ENCODE results near the gene WDR86. TPM values are rescaled to one million over a fixed set of nuclear protein-coding genes. Genes with fewer than 3 reads are reported as not detected.

The WDR86 gene
- total RNA-seq, 2 experiments from 2014 or later: 2.1 to 4.0 TPM

GRCh38 chr7:151404216-151405011 is 5.4 kb downstream of the WDR86 start:
- Mint-ChIP-seq H3K27ac (no peak overlapping the region), H3K27me3 (peaks cover 17% of the 10 kb centered on the region), H3K9me3 (no peaks in the 10 kb centered on the region), H3K4me1 (peaks cover 9% of the 10 kb centered on the region), H3K36me3 (no peaks in the 10 kb centered on the region), H3K4me3 (no peak overlapping the region)
- ATAC-seq (ENCODE audit: low read depth): no peak
- no peak for DNase-seq
- POLR2A ChIA-PET: no interaction called here

- POLR2A ChIA-PET: no interaction called here
- H3K36me3 Mint-ChIP-seq: no peaks in the 10 kb centered on the region
- H3K4me3 Mint-ChIP-seq: no peak overlapping the region
- ATAC-seq (ENCODE audit: low read depth) (no peak), DNase-seq (no peak)
- no peak overlapping the region for H3K27ac Mint-ChIP-seq
- H3K4me1 Mint-ChIP-seq: peaks cover 7% of the 10 kb centered on the region
- H3K9me3 Mint-ChIP-seq: no peaks in the 10 kb centered on the region
- H3K27me3 Mint-ChIP-seq: peaks cover 14% of the 10 kb centered on the region
Measured at GRCh38 chr7:151403764-151404163, 6.1 kb downstream of the WDR86 start.

- Mint-ChIP-seq H3K27ac (peak overlapping the region; percentile 54), H3K4me1 (peaks cover 11% of the 10 kb centered on the region), H3K9me3 (peaks cover 5% of the 10 kb centered on the region), H3K36me3 (no peaks in the 10 kb centered on the region), H3K4me3 (no peak overlapping the region), H3K27me3 (peaks cover 4% of the 10 kb centered on the region)
- POLR2A ChIA-PET: no interaction called here
- ATAC-seq (ENCODE audit: low read depth): no peak
- DNase-seq: no peak
Measured at GRCh38 chr7:151402029-151402835, 7.6 kb downstream of the WDR86 start.

GRCh38 chr7:151400626-151401315 is 9.1 kb downstream of the WDR86 start:
- no peaks in the 10 kb centered on the region for H3K36me3 Mint-ChIP-seq
- ATAC-seq (ENCODE audit: low read depth) (no peak), DNase-seq (no peak)
- POLR2A ChIA-PET: no interaction called here
- H3K27ac Mint-ChIP-seq: no peak overlapping the region
- H3K27me3 Mint-ChIP-seq: peaks cover 2% of the 10 kb centered on the region
- no peak overlapping the region for H3K4me3 Mint-ChIP-seq
- peaks cover 11% of the 10 kb centered on the region for H3K4me1 Mint-ChIP-seq
- peaks cover 5% of the 10 kb centered on the region for H3K9me3 Mint-ChIP-seq

- POLR2A ChIA-PET: interaction anchor here (0.5 kb wide), 1 partner anchor 46 kb away, joined by 5 read pairs; no protein-coding TSS in a partner anchor
- no peaks in the 10 kb centered on the region for H3K36me3 Mint-ChIP-seq
Measured at GRCh38 chr7:151399906-151400305, 9.9 kb downstream of the WDR86 start.

GRCh38 chr7:151399305-151399601 is 10.6 kb downstream of the WDR86 start:
- POLR2A ChIA-PET: no interaction called here
- peaks cover 11% of the 10 kb centered on the region for H3K4me1 Mint-ChIP-seq
- no peak overlapping the region for H3K4me3 Mint-ChIP-seq
- no peak for ATAC-seq (ENCODE audit: low read depth)
- peaks cover 2% of the 10 kb centered on the region for H3K27me3 Mint-ChIP-seq
- no peak overlapping the region for H3K27ac Mint-ChIP-seq
- H3K9me3 Mint-ChIP-seq: peaks cover 5% of the 10 kb centered on the region
- no peaks in the 10 kb centered on the region for H3K36me3 Mint-ChIP-seq
- no peak for DNase-seq

More at GRCh38 chr7:151399906-151400305, 9.9 kb downstream of the WDR86 start:
- peaks cover 5% of the 10 kb centered on the region for H3K9me3 Mint-ChIP-seq
- ATAC-seq (ENCODE audit: low read depth) (no peak), DNase-seq (no peak)
- H3K4me1 Mint-ChIP-seq: peaks cover 11% of the 10 kb centered on the region
- H3K27ac Mint-ChIP-seq: no peak overlapping the region
- peaks cover 2% of the 10 kb centered on the region for H3K27me3 Mint-ChIP-seq
- H3K4me3 Mint-ChIP-seq: no peak overlapping the region

GRCh38 chr7:151398446-151399304 is 11.2 kb downstream of the WDR86 start:
- H3K4me1 Mint-ChIP-seq: peaks cover 8% of the 10 kb centered on the region
- no peaks in the 10 kb centered on the region for H3K36me3 Mint-ChIP-seq
- H3K9me3 Mint-ChIP-seq: peaks cover 5% of the 10 kb centered on the region
- ATAC-seq (ENCODE audit: low read depth): no peak
- no peak overlapping the region for H3K27ac Mint-ChIP-seq
- no peak overlapping the region for H3K4me3 Mint-ChIP-seq
- no peak for DNase-seq
- POLR2A ChIA-PET: no interaction called here
- peaks cover 2% of the 10 kb centered on the region for H3K27me3 Mint-ChIP-seq

GRCh38 chr7:151397026-151397425 is 12.8 kb downstream of the WDR86 start:
- POLR2A ChIA-PET: no interaction called here
- Mint-ChIP-seq H3K9me3 (peaks cover 5% of the 10 kb centered on the region), H3K4me1 (peaks cover 7% of the 10 kb centered on the region), H3K27me3 (peaks cover 2% of the 10 kb centered on the region), H3K27ac (no peak overlapping the region), H3K36me3 (no peaks in the 10 kb centered on the region), H3K4me3 (no peak overlapping the region)
- DNase-seq (no peak), ATAC-seq (ENCODE audit: low read depth) (no peak)

- H3K4me3 Mint-ChIP-seq: no peak overlapping the region
- POLR2A ChIA-PET: no interaction called here
- DNase-seq: no peak
Measured at GRCh38 chr7:151396328-151396970, 13.4 kb downstream of the WDR86 start.

GRCh38 chr7:151395036-151395367 is 14.8 kb downstream of the WDR86 start:
- ATAC-seq (ENCODE audit: low read depth): no peak
- POLR2A ChIA-PET: no interaction called here
- peaks cover 5% of the 10 kb centered on the region for H3K9me3 Mint-ChIP-seq
- no peak overlapping the region for H3K4me3 Mint-ChIP-seq
- peaks cover 6% of the 10 kb centered on the region for H3K4me1 Mint-ChIP-seq
- no peaks in the 10 kb centered on the region for H3K36me3 Mint-ChIP-seq
- H3K27ac Mint-ChIP-seq: no peak overlapping the region
- DNase-seq: no peak
- peaks cover 2% of the 10 kb centered on the region for H3K27me3 Mint-ChIP-seq

More at GRCh38 chr7:151396328-151396970, 13.4 kb downstream of the WDR86 start:
- Mint-ChIP-seq H3K27ac (no peak overlapping the region), H3K4me1 (peaks cover 7% of the 10 kb centered on the region), H3K9me3 (peaks cover 5% of the 10 kb centered on the region), H3K27me3 (peaks cover 2% of the 10 kb centered on the region), H3K36me3 (no peaks in the 10 kb centered on the region)
- no peak for ATAC-seq (ENCODE audit: low read depth)

GRCh38 chr7:151394076-151395035 is 15.5 kb downstream of the WDR86 start:
- DNase-seq (no peak), ATAC-seq (ENCODE audit: low read depth) (no peak)
- Mint-ChIP-seq H3K4me1 (peaks cover 6% of the 10 kb centered on the region), H3K9me3 (peaks cover 5% of the 10 kb centered on the region), H3K4me3 (no peak overlapping the region), H3K36me3 (no peaks in the 10 kb centered on the region), H3K27ac (no peak overlapping the region), H3K27me3 (peaks cover 2% of the 10 kb centered on the region)
- POLR2A ChIA-PET: no interaction called here

All from activated naive CD8-positive, alpha-beta T cell treated with anti-CD3 and anti-CD28 coated beads, Interleukin-2, amount 10 ng/mL, durations not matched to agents 7 days and 5 days (primary cell).